Thyroid gland (tissue), 4 donors: ENCODE data around the gene SATL1. TPM values are rescaled to one million over a fixed set of nuclear protein-coding genes. Genes with fewer than 3 reads are reported as not detected.
A peak's percentile ranks its signal among the peaks of the same experiment; 100 is the strongest.

Source experiments
- DNase-seq, 2 donors: peaks; one replicate each; pipeline ENCODE4 v3.0.0-alpha.2; 2019
- H3K27ac ChIP-seq, 3 donors: fragments of 200-600 bp; sonication (generic); 1 replicate in 2 of 3; 2 replicates in 1 of 3; pipeline ENCODE4 v1.5.1; 2016 to 2019; ENCODE audit warnings: mild to moderate bottlenecking in 1 of 3, moderate library complexity in 1 of 3
- H3K27me3 ChIP-seq: fragments of 200-600 bp; sonication (generic); one replicate; pipeline ENCODE4 v1.5.1; 2019
- H3K36me3 ChIP-seq, 2 donors: fragments of 200-600 bp; sonication (generic); one replicate each; pipeline ENCODE4 v1.5.1; 2016 to 2019
- H3K4me1 ChIP-seq, 2 donors: fragments of 200-600 bp; sonication (generic); one replicate each; pipeline ENCODE4 v1.5.1; 2017 to 2019
- H3K4me3 ChIP-seq, 3 donors: fragments of 200-600 bp; sonication (generic); replicated peaks in 1 of 3; 1 replicate in 2 of 3; 2 replicates in 1 of 3; pipeline ENCODE4 v1.5.1; 2016; ENCODE audit warnings: mild to moderate bottlenecking in 1 of 3
- H3K9me3 ChIP-seq: fragments of 200-600 bp; sonication (generic); one replicate; pipeline ENCODE4 v1.5.1; 2017
- CTCF ChIP-seq, 6 experiments: fragments of 200-600 bp in 3 of 6; fragments of 450-650 bp in 3 of 6; sonication (generic) in 3 of 6; IDR thresholded peaks; one replicate each; pipeline ENCODE4 v1.5.1; 2016 to 2019; ENCODE audit warnings: antibody characterized with exemption in 6 of 6, mild to moderate bottlenecking in 2 of 6, inconsistent platforms in 1 of 6, moderate library complexity in 1 of 6
- POLR2A ChIP-seq, 2 donors: fragments of 450-650 bp; IDR thresholded peaks; one replicate each; pipeline ENCODE4 v1.6.1; 2017; ENCODE audit warnings: antibody characterized with exemption in 2 of 2, mild to moderate bottlenecking in 2 of 2, moderate library complexity in 1 of 2
- WGBS, 2 donors: methylation state at CpG; one replicate each; pipeline ENCODE4 v1.1.5; 2017; 5-methylcytosine and 5-hydroxymethylcytosine counted together
- intact Hi-C: fragments of 100-400 bp; cut with DNase I; formaldehyde crosslinking; loops from one replicate; pipeline ENCODE4 v1.15.1; 2023
- total RNA-seq, 4 donors: library from RNA; depleted of rRNA; stranded (reverse); fragments of >200 nt; gene quantifications; one replicate each; pipeline ENCODE4 v1.2.3, GENCODE V29; 2016

Gene SATL1
- total RNA-seq, 4 donors from 2014 or later, result 0.13 TPM; not detected in 3

- Histone ChIP-seq H3K27ac (no peak overlapping the region), H3K36me3 (no peaks in the 10 kb centered on the region), H3K4me3 (no peak overlapping the region), H3K27me3 (no peaks in the 10 kb centered on the region), H3K4me1 (peaks cover 0 to 4% of the 10 kb centered on the region in 2 donors), H3K9me3 (no peaks in the 10 kb centered on the region)
- TF ChIP-seq CTCF (IDR thresholded peaks at IDR 0.05), result peak in 4 of 6 experiments; percentile 26 to 54 (median 47)
- TF ChIP-seq POLR2A (IDR thresholded peaks at IDR 0.05), result no peak
- no peak for DNase-seq
- WGBS, 2 donors, result 25 to 33% methylated on average over 2 of the region's 2 CpGs
- intact Hi-C loops, result no loop called here
Measured at GRCh38 chrX:85111347-85111746, 132.2 kb downstream of the SATL1 start.

GRCh38 chrX:85109235-85109634 is 134.3 kb downstream of the SATL1 start:
- no peak overlapping the region for H3K27ac ChIP-seq
- intact Hi-C loops, result no loop called here
- 69 to 73% methylated on average over 2 to 6 of the region's 8 CpGs for WGBS, 2 donors
- no peaks in the 10 kb centered on the region for H3K27me3 ChIP-seq
- DNase-seq, result no peak
- H3K36me3 ChIP-seq, result no peaks in the 10 kb centered on the region
- H3K9me3 ChIP-seq, result no peaks in the 10 kb centered on the region
- no peak overlapping the region for H3K4me3 ChIP-seq
- no peaks in the 10 kb centered on the region for H3K4me1 ChIP-seq
- no peak for TF ChIP-seq POLR2A (IDR thresholded peaks at IDR 0.05)
- no peak for TF ChIP-seq CTCF (IDR thresholded peaks at IDR 0.05)

- H3K4me3 ChIP-seq, result no peak overlapping the region
- H3K27me3 ChIP-seq, result no peaks in the 10 kb centered on the region
- no peaks in the 10 kb centered on the region for H3K4me1 ChIP-seq
- intact Hi-C loops, result no loop called here
- no peaks in the 10 kb centered on the region for H3K9me3 ChIP-seq
- WGBS, 2 donors, result 100% methylated on average over 1 of the region's 2 CpGs; no CpG with 5 or more reads in 1 of the 2 donors
- no peak overlapping the region for H3K27ac ChIP-seq
- TF ChIP-seq CTCF (IDR thresholded peaks at IDR 0.05) (no peak), POLR2A (IDR thresholded peaks at IDR 0.05) (no peak)
- H3K36me3 ChIP-seq, result no peaks in the 10 kb centered on the region
- no peak for DNase-seq
Measured at GRCh38 chrX:85108165-85108564, 135.4 kb downstream of the SATL1 start.

- no peak for DNase-seq
- no peaks in the 10 kb centered on the region for H3K27me3 ChIP-seq
- no peaks in the 10 kb centered on the region for H3K4me1 ChIP-seq
- no CpG with 5 or more reads among the region's 4 CpGs for WGBS, 2 donors
- H3K36me3 ChIP-seq, result no peaks in the 10 kb centered on the region
- TF ChIP-seq CTCF (IDR thresholded peaks at IDR 0.05), result no peak
- TF ChIP-seq POLR2A (IDR thresholded peaks at IDR 0.05), result no peak
- H3K4me3 ChIP-seq, result no peak overlapping the region
- no peak overlapping the region for H3K27ac ChIP-seq
- no peaks in the 10 kb centered on the region for H3K9me3 ChIP-seq
- intact Hi-C loops, result no loop called here
Measured at GRCh38 chrX:85107407-85107806, 136.2 kb downstream of the SATL1 start.

GRCh38 chrX:85089321-85089840 is 154.2 kb downstream of the SATL1 start:
- Histone ChIP-seq H3K4me3 (no peak overlapping the region), H3K27me3 (no peaks in the 10 kb centered on the region), H3K9me3 (no peaks in the 10 kb centered on the region), H3K4me1 (no peaks in the 10 kb centered on the region), H3K27ac (no peak overlapping the region), H3K36me3 (no peaks in the 10 kb centered on the region)
- TF ChIP-seq POLR2A (IDR thresholded peaks at IDR 0.05) (no peak), CTCF (IDR thresholded peaks at IDR 0.05) (no peak)
- intact Hi-C loops, result no loop called here
- no peak for DNase-seq
- 98 to 100% methylated on average over 5 of the region's 5 CpGs for WGBS, 2 donors
